GM20431 (cell line): ENCODE data around the gene STXBP5L.
"Not testable (repeated sequence)": the region's sequence is repeated elsewhere in the genome, so short reads cannot be mapped to it uniquely, and the experiment has no call there.

Source experiments
- in situ Hi-C: fragments of 300-500 bp; cut with MseI, MboI; formaldehyde crosslinking; loops from one replicate; pipeline ENCODE4 v1.15.0; 2020; ENCODE audit warnings: low sequenced_read_pairs; ENCODE audit not compliant: unreplicated experiment

STXBP5L gene

GRCh38 chr3:120908030-120908794, at the start of gene STXBP5L:
Gene STXBP5L (plus strand): TSS chr3:120908205. CDS start chr3:120909579, 1,374 bp downstream.
- in situ Hi-C loops, result no loop called here

- in situ Hi-C loops, result no loop called here
Observed at GRCh38 chr3:120858521-120858920, 49.5 kb upstream of the STXBP5L start.

- in situ Hi-C loops, result no loop called here
Observed at GRCh38 chr3:120864541-120864940, 43.5 kb upstream of the STXBP5L start.

- in situ Hi-C loops, result no loop called here
Observed at GRCh38 chr3:120875507-120875906, 32.5 kb upstream of the STXBP5L start.

GRCh38 chr3:120875989-120876388, 32.0 kb upstream of the STXBP5L start:
- in situ Hi-C loops, result no loop called here

- in situ Hi-C loops, result no loop called here
Observed at GRCh38 chr3:120879411-120879810, 28.6 kb upstream of the STXBP5L start.

- in situ Hi-C loops, result no loop called here
Observed at GRCh38 chr3:120892921-120893320, 15.1 kb upstream of the STXBP5L start.

GRCh38 chr3:120894316-120895057, 13.5 kb upstream of the STXBP5L start:
- in situ Hi-C loops, result no loop called here

- in situ Hi-C loops, result not testable (repeated sequence)
Observed at GRCh38 chr3:120901716-120902115, 6.3 kb upstream of the STXBP5L start.

GRCh38 chr3:120903221-120903620, 4.8 kb upstream of the STXBP5L start:
- in situ Hi-C loops, result no loop called here

- in situ Hi-C loops, result no loop called here
Observed at GRCh38 chr3:120907659-120908029, 361 bp upstream of the STXBP5L start.

- in situ Hi-C loops, result no loop called here
Observed at GRCh38 chr3:120908795-120909601, 993 bp downstream of the STXBP5L start.

GRCh38 chr3:120909602-120909878, 1.5 kb downstream of the STXBP5L start:
- in situ Hi-C loops, result no loop called here

GRCh38 chr3:120926146-120926545, 18.1 kb downstream of the STXBP5L start:
- in situ Hi-C loops, result no loop called here

- in situ Hi-C loops, result no loop called here
Observed at GRCh38 chr3:120928991-120929390, 21.0 kb downstream of the STXBP5L start.

- in situ Hi-C loops, result no loop called here
Observed at GRCh38 chr3:120931593-120931992, 23.6 kb downstream of the STXBP5L start.

GRCh38 chr3:120956143-120956542, 48.1 kb downstream of the STXBP5L start:
- in situ Hi-C loops, result no loop called here

- in situ Hi-C loops, result no loop called here
Observed at GRCh38 chr3:120982608-120983320, 74.8 kb downstream of the STXBP5L start.

GRCh38 chr3:120983321-120983665, 75.3 kb downstream of the STXBP5L start:
- in situ Hi-C loops, result no loop called here

- in situ Hi-C loops, result no loop called here
Observed at GRCh38 chr3:120983841-120984240, 75.8 kb downstream of the STXBP5L start.
